Keratinocyte (primary cell): ENCODE results near the gene ZFYVE28. TPM values are rescaled to one million over a fixed set of nuclear protein-coding genes. Genes with fewer than 3 reads are reported as not detected.

Experiments used
- DNase-seq: peaks from one replicate; pipeline ENCODE4 v3.0.0-alpha.2; 2011; ENCODE audit warnings: low read depth, missing footprints, low spot score
- FAIRE-seq: peaks from 2 replicates; lab custom pipeline; 2011; peaks lifted over from hg19 to GRCh38; lab: Jason Lieb, UNC
- H2AFZ ChIP-seq: 2 replicates; pipeline ENCODE4 v1.6.0; 2012; ENCODE audit warnings: low read length, control low read depth, inconsistent platforms; ENCODE audit not compliant: control insufficient read depth
- H3K27ac ChIP-seq: 2 replicates; pipeline ENCODE4 v1.5.1; 2011; ENCODE audit warnings: low read length; ENCODE audit not compliant: control insufficient read depth, insufficient read depth
- H3K27me3 ChIP-seq: 3 replicates; pipeline ENCODE4 v1.6.0; 2011; ENCODE audit warnings: low read length; ENCODE audit not compliant: control insufficient read depth, insufficient read depth; ENCODE audit errors: extremely low read depth
- H3K36me3 ChIP-seq, 2 experiments: 2 replicates in 1 of 2; 3 replicates in 1 of 2; pipeline ENCODE4 v1.5.1; 2011; ENCODE audit warnings: low read length in 2 of 2, mild to moderate bottlenecking in 1 of 2; ENCODE audit not compliant: control insufficient read depth in 2 of 2, insufficient read depth in 2 of 2; ENCODE audit errors: extremely low read depth in 1 of 2
- H3K4me1 ChIP-seq: 3 replicates; pipeline ENCODE4 v1.5.1; 2011; ENCODE audit warnings: low read length; ENCODE audit not compliant: control insufficient read depth, insufficient read depth; ENCODE audit errors: extremely low read depth
- H3K4me2 ChIP-seq: 3 replicates; pipeline ENCODE4 v1.6.0; 2011; ENCODE audit warnings: low read depth, low read length; ENCODE audit not compliant: control insufficient read depth, insufficient read depth; ENCODE audit errors: extremely low read depth
- H3K4me3 ChIP-seq, 3 experiments: fragments of 200-600 bp in 1 of 3; sonication (generic) in 1 of 3; 2 replicates in 2 of 3; 3 replicates in 1 of 3; pipeline ENCODE4 v1.5.1; 2011 to 2016; ENCODE audit warnings: low read length in 3 of 3, mild to moderate bottlenecking in 3 of 3, control low read depth in 2 of 3, inconsistent platforms in 1 of 3, low read depth in 1 of 3, mixed read lengths in 1 of 3, mixed run types in 1 of 3, moderate library complexity in 1 of 3; ENCODE audit not compliant: control insufficient read depth in 2 of 3, insufficient read depth in 2 of 3; ENCODE audit errors: extremely low read depth in 1 of 3
- H3K79me2 ChIP-seq: 2 replicates; pipeline ENCODE4 v1.6.0; 2012; ENCODE audit warnings: low read length; ENCODE audit not compliant: control insufficient read depth, insufficient read depth
- H3K9ac ChIP-seq: 3 replicates; pipeline ENCODE4 v1.6.0; 2011; ENCODE audit warnings: low read length; ENCODE audit not compliant: control insufficient read depth, insufficient read depth; ENCODE audit errors: extremely low read depth
- H3K9me1 ChIP-seq: 3 replicates; pipeline ENCODE4 v1.6.0; 2011; ENCODE audit warnings: low read length; ENCODE audit not compliant: control insufficient read depth, insufficient read depth; ENCODE audit errors: extremely low read depth
- H3K9me3 ChIP-seq: 2 replicates; pipeline ENCODE4 v1.5.1; 2012; ENCODE audit warnings: low read depth, low read length; ENCODE audit not compliant: control insufficient read depth
- H4K20me1 ChIP-seq: 3 replicates; pipeline ENCODE4 v1.6.0; 2011; ENCODE audit warnings: low read length; ENCODE audit not compliant: control insufficient read depth, insufficient read depth; ENCODE audit errors: extremely low read depth
- EZH2 ChIP-seq: IDR thresholded peaks from one replicate; pipeline ENCODE4 v1.6.1; 2012; ENCODE audit warnings: inconsistent platforms, mild to moderate bottlenecking, low read length, moderate library complexity
- dilution Hi-C: fragments of 300-500 bp; cut with MboI; formaldehyde crosslinking; loops from one replicate; pipeline ENCODE4 v1.7.0; 2020; ENCODE audit warnings: low sequenced_read_pairs; ENCODE audit not compliant: extremely low pct_ligation_motif_present
- polyA plus RNA-seq, 5 experiments: library from polyadenylated mRNA; depleted of rRNA in 3 of 5; stranded (reverse) in 3 of 5; stranded (forward) in 1 of 5; unstranded in 1 of 5; fragments of >200 nt; gene quantifications; 1 replicate in 1 of 5; 2 replicates in 3 of 5; 3 replicates in 1 of 5; pipeline versions ENCODE4 v1.2.1 to v1.2.3, GENCODE V29; 2011 to 2012; ENCODE audit warnings: missing spikeins in 2 of 5, low read depth in 1 of 5, low replicate concordance in 1 of 5
- TF ChIP-seq, protein P1 (sequence below), 3 experiments: IDR thresholded peaks in 1 of 3; conservative IDR thresholded peaks in 1 of 3; optimal IDR thresholded peaks in 1 of 3; 2 replicates in 2 of 3; 3 replicates in 1 of 3; pipeline versions ENCODE3 to v1.5.1; 2011; ENCODE audit warnings: low read length in 3 of 3, mild to moderate bottlenecking in 3 of 3, moderate library complexity in 2 of 3, control low read depth in 1 of 3, inconsistent platforms in 1 of 3; ENCODE audit not compliant: insufficient read depth in 2 of 3; ENCODE audit errors: extremely low read depth in 1 of 3

ZFYVE28 gene
- polyA plus RNA-seq, 1 donor (not counting 4 experiments of a cell fraction or from before 2014, with no cell fraction given), result 0.33 TPM

DNA sequence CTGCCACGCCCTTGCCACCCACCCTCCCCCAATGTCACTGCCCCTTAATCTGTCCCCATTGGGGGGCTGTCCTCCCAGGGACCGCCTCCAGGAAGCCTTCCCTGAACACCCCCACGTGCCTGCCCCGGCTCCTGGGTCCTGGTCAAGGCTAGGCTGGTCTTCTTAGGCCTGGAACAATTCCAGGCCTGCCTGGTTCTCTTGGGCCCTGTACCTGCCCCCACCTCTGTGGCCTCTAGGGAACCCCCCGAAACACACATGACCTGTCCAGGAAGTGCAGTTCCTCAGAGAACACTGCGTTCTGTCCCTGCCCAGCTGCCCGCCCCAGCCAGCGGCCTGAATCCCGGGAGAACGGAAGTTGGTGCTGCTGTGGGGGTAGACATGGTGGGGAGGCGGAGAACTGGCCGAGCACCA is 161.7 kb downstream of the ZFYVE28 start:
- peaks cover 7% of the 10 kb centered on the region for H3K4me1 ChIP-seq
- peaks cover 4 to 22% of the 10 kb centered on the region in 2 experiments for H3K36me3 ChIP-seq
- H3K27me3 ChIP-seq, result no peaks in the 10 kb centered on the region
- dilution Hi-C loops, result no loop called here
- TF ChIP-seq, protein P1, sequence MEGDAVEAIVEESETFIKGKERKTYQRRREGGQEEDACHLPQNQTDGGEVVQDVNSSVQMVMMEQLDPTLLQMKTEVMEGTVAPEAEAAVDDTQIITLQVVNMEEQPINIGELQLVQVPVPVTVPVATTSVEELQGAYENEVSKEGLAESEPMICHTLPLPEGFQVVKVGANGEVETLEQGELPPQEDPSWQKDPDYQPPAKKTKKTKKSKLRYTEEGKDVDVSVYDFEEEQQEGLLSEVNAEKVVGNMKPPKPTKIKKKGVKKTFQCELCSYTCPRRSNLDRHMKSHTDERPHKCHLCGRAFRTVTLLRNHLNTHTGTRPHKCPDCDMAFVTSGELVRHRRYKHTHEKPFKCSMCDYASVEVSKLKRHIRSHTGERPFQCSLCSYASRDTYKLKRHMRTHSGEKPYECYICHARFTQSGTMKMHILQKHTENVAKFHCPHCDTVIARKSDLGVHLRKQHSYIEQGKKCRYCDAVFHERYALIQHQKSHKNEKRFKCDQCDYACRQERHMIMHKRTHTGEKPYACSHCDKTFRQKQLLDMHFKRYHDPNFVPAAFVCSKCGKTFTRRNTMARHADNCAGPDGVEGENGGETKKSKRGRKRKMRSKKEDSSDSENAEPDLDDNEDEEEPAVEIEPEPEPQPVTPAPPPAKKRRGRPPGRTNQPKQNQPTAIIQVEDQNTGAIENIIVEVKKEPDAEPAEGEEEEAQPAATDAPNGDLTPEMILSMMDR (optimal IDR thresholded peaks at IDR 0.05 in 1 of 3, IDR thresholded peaks at IDR 0.05 in 1 of 3, conservative IDR thresholded peaks at IDR 0.05 in 1 of 3; ENCODE audit: extremely low read depth in 1 of 3, insufficient read depth in 2 of 3, low read length in 3 of 3), result no peak
- no peak for TF ChIP-seq EZH2
- no peaks in the 10 kb centered on the region for H3K9me1 ChIP-seq
- no peaks in the 10 kb centered on the region for H3K9me3 ChIP-seq
- H3K27ac ChIP-seq, result no peak overlapping the region
- DNase-seq (no peak), FAIRE-seq (no peak)
- H4K20me1 ChIP-seq, result peaks cover 8% of the 10 kb centered on the region
- H3K4me2 ChIP-seq, result no peak overlapping the region
- no peak overlapping the region for H3K9ac ChIP-seq
- H2AFZ ChIP-seq, result no peak overlapping the region
- peaks cover 10% of the 10 kb centered on the region for H3K79me2 ChIP-seq
- no peak overlapping the region for H3K4me3 ChIP-seq

DNA sequence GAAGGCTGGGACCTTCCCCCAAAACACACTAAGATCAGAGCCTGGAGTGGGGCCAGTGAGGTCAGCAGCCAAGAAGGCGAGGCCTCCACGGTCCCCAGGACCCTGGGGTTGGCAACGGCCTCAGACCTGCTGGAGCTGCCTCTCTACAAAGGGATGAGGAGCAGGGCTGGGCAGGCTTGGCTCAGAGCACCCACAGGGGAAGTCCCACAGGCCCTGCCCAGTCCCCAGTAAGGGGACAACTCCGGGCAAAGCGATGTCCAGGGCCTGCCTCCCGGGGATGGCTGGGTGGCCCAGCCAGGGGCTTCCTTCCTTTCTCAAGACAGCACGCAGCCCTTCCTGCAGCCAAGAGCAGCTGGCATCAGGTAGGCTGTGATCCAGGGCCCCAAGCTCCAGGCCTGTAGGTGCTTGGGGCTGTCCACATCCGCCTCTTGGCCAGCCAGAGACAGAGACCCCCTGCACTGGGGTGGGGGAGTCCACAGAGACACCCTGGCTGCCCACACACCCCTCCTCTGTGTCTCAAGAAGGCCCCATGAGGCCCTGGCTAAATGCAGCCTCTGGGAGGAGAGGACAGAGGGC is 162.2 kb downstream of the ZFYVE28 start:
- peaks cover 10% of the 10 kb centered on the region for H3K79me2 ChIP-seq
- no peak overlapping the region for H3K4me3 ChIP-seq
- H3K4me2 ChIP-seq, result no peak overlapping the region
- no peak overlapping the region for H3K27ac ChIP-seq
- no peaks in the 10 kb centered on the region for H3K27me3 ChIP-seq
- H3K4me1 ChIP-seq, result peaks cover 7% of the 10 kb centered on the region
- H3K9ac ChIP-seq, result no peak overlapping the region
- FAIRE-seq (no peak), DNase-seq (no peak)
- no peak overlapping the region for H2AFZ ChIP-seq
- no peaks in the 10 kb centered on the region for H3K9me3 ChIP-seq
- H3K9me1 ChIP-seq, result no peaks in the 10 kb centered on the region
- no peak for TF ChIP-seq EZH2
- TF ChIP-seq, protein P1 (optimal IDR thresholded peaks at IDR 0.05 in 1 of 3, IDR thresholded peaks at IDR 0.05 in 1 of 3, conservative IDR thresholded peaks at IDR 0.05 in 1 of 3; ENCODE audit: extremely low read depth in 1 of 3, insufficient read depth in 2 of 3, low read length in 3 of 3), result no peak
- dilution Hi-C loops, result no loop called here
- peaks cover 8% of the 10 kb centered on the region for H4K20me1 ChIP-seq
- peaks cover 4 to 25% of the 10 kb centered on the region in 2 experiments for H3K36me3 ChIP-seq
